HepG2 (cell line): Measurements from ENCODE around the gene IL1A. TPM values are rescaled to one million over a fixed set of nuclear protein-coding genes. Genes with fewer than 3 reads are reported as not detected.

Source experiments
- ARNTL ChIP-seq: sonication (generic); formaldehyde crosslinking; IDR thresholded peaks from 2 replicates; pipeline ENCODE4 v1.4.0; 2020; ENCODE audit warnings: mild to moderate bottlenecking, missing genetic modification reagents
- CBFB ChIP-seq: sonication (generic); formaldehyde crosslinking; IDR thresholded peaks from 2 replicates; pipeline ENCODE4 v1.4.0; 2020; ENCODE audit warnings: missing genetic modification reagents
- CHCHD3 ChIP-seq: sonication (generic); formaldehyde crosslinking; IDR thresholded peaks from 2 replicates; pipeline ENCODE4 v1.8.0; 2022; ENCODE audit warnings: mild to moderate bottlenecking, missing genetic modification reagents, moderate library complexity
- CREB1 ChIP-seq, 2 experiments: fragments of 450-650 bp in 1 of 2; IDR thresholded peaks; 2 replicates each; pipeline ENCODE4 v1.6.1; 2016 to 2017; ENCODE audit warnings: control low read depth in 1 of 2, mild to moderate bottlenecking in 1 of 2, missing compliant biosample characterization in 1 of 2, missing genetic modification characterization in 1 of 2
- CREM ChIP-seq, 2 experiments: sonication (generic) in 1 of 2; formaldehyde crosslinking in 1 of 2; IDR thresholded peaks; 2 replicates each; pipeline versions ENCODE4 v1.4.0 to v1.6.1; 2016 to 2020; ENCODE audit warnings: antibody characterized with exemption in 1 of 2, mild to moderate bottlenecking in 1 of 2, missing genetic modification reagents in 1 of 2
- FOSL2 ChIP-seq: sonication (generic); formaldehyde crosslinking; IDR thresholded peaks from 2 replicates; pipeline ENCODE4 v1.4.0; 2020; ENCODE audit warnings: missing genetic modification reagents
- GTF2F1 ChIP-seq: fragments of 150-350 bp; IDR thresholded peaks from 2 replicates; pipeline ENCODE4 v1.6.1; 2014; ENCODE audit warnings: low read length
- HOXA9 ChIP-seq: sonication (generic); formaldehyde crosslinking; IDR thresholded peaks from 2 replicates; pipeline ENCODE4 v1.8.1; 2022; ENCODE audit warnings: missing genetic modification reagents, mild to moderate bottlenecking, moderate library complexity, borderline replicate concordance
- MED8 ChIP-seq: sonication (generic); formaldehyde crosslinking; IDR thresholded peaks from 2 replicates; pipeline ENCODE4 v1.8.1; 2023; ENCODE audit warnings: mild to moderate bottlenecking, missing genetic modification reagents; ENCODE audit not compliant: insufficient replicate concordance
- MXI1 ChIP-seq: IDR thresholded peaks from 3 replicates; pipeline ENCODE4 v1.6.1; 2012; ENCODE audit warnings: low read depth, low read length, inconsistent platforms, borderline replicate concordance
- NCOA1 ChIP-seq: sonication (generic); formaldehyde crosslinking; IDR thresholded peaks from 2 replicates; pipeline ENCODE4 v1.9.0; 2021; ENCODE audit warnings: missing genetic modification reagents
- PRPF4 ChIP-seq: fragments of 200-400 bp; formaldehyde crosslinking; IDR thresholded peaks from 2 replicates; pipeline ENCODE4 v1.6.1; 2016; ENCODE audit warnings: low read length, low read depth; ENCODE audit not compliant: poor library complexity, severe bottlenecking
- RAD51 ChIP-seq: fragments of 450-650 bp; IDR thresholded peaks from 2 replicates; pipeline ENCODE4 v1.6.1; 2016; ENCODE audit warnings: borderline replicate concordance
- SMAD3 ChIP-seq: sonication (generic); formaldehyde crosslinking; IDR thresholded peaks from 2 replicates; pipeline ENCODE4 v1.4.0; 2020; ENCODE audit warnings: missing genetic modification reagents
- SMAD9 ChIP-seq: sonication (generic); formaldehyde crosslinking; IDR thresholded peaks from 2 replicates; pipeline ENCODE4 v1.5.1; 2020; ENCODE audit warnings: mild to moderate bottlenecking, missing genetic modification reagents
- SRSF4 ChIP-seq: fragments of 200-400 bp; formaldehyde crosslinking; IDR thresholded peaks from one replicate; pipeline ENCODE4 v1.6.1; 2018; ENCODE audit warnings: mild to moderate bottlenecking, low read depth, low read length, moderate library complexity; ENCODE audit not compliant: poor library complexity, severe bottlenecking
- TOPORS ChIP-seq: sonication (generic); formaldehyde crosslinking; IDR thresholded peaks from 2 replicates; pipeline ENCODE4 v1.8.0; 2023; ENCODE audit warnings: mild to moderate bottlenecking, missing genetic modification reagents
- TRIM24 ChIP-seq: sonication (generic); formaldehyde crosslinking; IDR thresholded peaks from 2 replicates; pipeline ENCODE4 v1.8.0; 2022; ENCODE audit warnings: mild to moderate bottlenecking, missing genetic modification reagents
- ZFAT ChIP-seq: sonication (generic); formaldehyde crosslinking; conservative IDR thresholded peaks from 2 replicates; pipeline ENCODE4 v1.8.1; 2023; ENCODE audit warnings: missing genetic modification reagents, inconsistent platforms
- ZNF564 ChIP-seq: sonication (generic); formaldehyde crosslinking; IDR thresholded peaks from 2 replicates; pipeline ENCODE4 v1.8.1; 2023; ENCODE audit warnings: mild to moderate bottlenecking, missing genetic modification reagents
- ZNF670 ChIP-seq: sonication (generic); formaldehyde crosslinking; IDR thresholded peaks from 2 replicates; pipeline ENCODE4 v1.8.0; 2022; ENCODE audit warnings: mild to moderate bottlenecking, missing genetic modification reagents, borderline replicate concordance
- ZNF776 ChIP-seq: sonication (generic); formaldehyde crosslinking; IDR thresholded peaks from 2 replicates; pipeline ENCODE4 v1.4.0; 2020; ENCODE audit warnings: mild to moderate bottlenecking, missing genetic modification reagents
- ZSCAN25 ChIP-seq: sonication (generic); formaldehyde crosslinking; IDR thresholded peaks from 2 replicates; pipeline ENCODE4 v1.8.0; 2022; ENCODE audit warnings: mild to moderate bottlenecking, missing genetic modification reagents
- polyA plus RNA-seq, 8 experiments: library from polyadenylated mRNA; depleted of rRNA in 3 of 8; stranded (reverse) in 7 of 8; unstranded in 1 of 8; fragments of >200 nt; fragmentation: Illumina TruSeq in 4 of 8; extraction: Trizol in 4 of 8; gene quantifications; 2 replicates each; pipeline versions ENCODE4 v1.2.1 to v1.2.3, GENCODE V29; 2011 to 2016; ENCODE audit warnings: low read depth in 4 of 8, missing spikeins in 1 of 8, mixed read lengths in 1 of 8; ENCODE audit not compliant: insufficient read depth in 1 of 8
- total RNA-seq, 5 experiments: library from RNA; depleted of rRNA; stranded (reverse); fragments of >200 nt; fragmentation: Illumina TruSeq; extraction: Trizol; gene quantifications; 2 replicates each; pipeline ENCODE4 v1.2.3, GENCODE V29; 2016; ENCODE audit warnings: low read depth in 1 of 5
- TF ChIP-seq, protein P1 (sequence below): sonication (generic); formaldehyde crosslinking; IDR thresholded peaks from 2 replicates; pipeline ENCODE4 v1.5.0; 2020; ENCODE audit warnings: missing genetic modification reagents, mild to moderate bottlenecking, borderline replicate concordance
- TF ChIP-seq, protein P2 (sequence below): sonication (generic); formaldehyde crosslinking; IDR thresholded peaks from 2 replicates; pipeline ENCODE4 v1.4.0; 2020; ENCODE audit warnings: mild to moderate bottlenecking, low read depth, missing genetic modification reagents
- TF ChIP-seq, protein P3 (sequence below): sonication (generic); formaldehyde crosslinking; conservative IDR thresholded peaks from 2 replicates; pipeline ENCODE4 v1.8.1; 2023; ENCODE audit warnings: missing genetic modification reagents
- TF ChIP-seq, protein P4 (sequence below): sonication (generic); formaldehyde crosslinking; IDR thresholded peaks from 2 replicates; pipeline ENCODE4 v1.8.1; 2023; ENCODE audit warnings: missing genetic modification reagents, mild to moderate bottlenecking, borderline replicate concordance

The IL1A gene
- total and polyA plus RNA-seq, 2 of the 13 experiments (the other 11 are each of a cell fraction or from before 2014, with no cell fraction given): not detected

DNA sequence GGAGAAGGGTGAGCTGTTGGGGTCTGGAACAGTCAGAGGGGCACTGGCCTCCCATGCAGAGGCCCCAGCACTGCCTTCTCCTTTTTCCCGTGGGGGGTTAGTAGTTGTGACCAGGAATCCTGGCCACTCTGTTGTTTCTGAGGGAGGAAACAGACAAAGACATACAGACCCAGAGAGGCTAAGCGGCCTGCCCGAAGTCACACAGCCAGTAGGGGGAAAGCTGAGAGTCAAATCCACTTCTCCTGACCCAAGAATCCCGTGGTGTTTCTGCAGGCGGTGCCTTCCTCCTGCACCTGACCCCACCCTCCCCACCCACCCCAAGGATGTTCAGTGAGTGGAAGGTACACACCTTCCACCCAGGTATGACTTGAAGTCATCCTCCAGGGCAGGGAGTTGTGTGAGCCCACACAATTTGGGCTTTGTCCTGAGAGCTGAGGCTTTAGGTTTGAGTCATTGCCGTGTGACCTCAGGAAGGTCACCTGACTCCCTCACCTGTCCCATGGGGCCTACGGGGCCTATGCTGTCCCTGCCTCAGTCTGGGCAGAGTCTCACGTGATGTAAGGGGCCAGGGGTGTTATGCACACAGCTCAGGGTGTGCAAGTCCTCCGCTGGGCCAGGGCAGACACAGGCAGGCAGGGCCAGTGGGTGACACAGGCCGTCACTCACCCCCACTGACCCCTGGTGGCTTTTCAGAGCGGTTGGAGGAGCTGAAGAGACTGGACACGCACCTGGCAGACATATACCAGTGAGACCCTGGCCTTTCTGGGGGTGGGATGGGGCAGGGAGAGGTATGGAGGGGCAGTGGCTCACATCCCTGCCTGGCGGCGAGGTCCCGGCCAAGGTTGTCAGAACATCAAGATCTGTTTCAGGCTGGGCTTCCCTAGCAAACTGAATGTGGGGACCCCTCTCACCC lies 58.5 kb downstream of the IL1A start (continued):
- TF ChIP-seq, protein P1, sequence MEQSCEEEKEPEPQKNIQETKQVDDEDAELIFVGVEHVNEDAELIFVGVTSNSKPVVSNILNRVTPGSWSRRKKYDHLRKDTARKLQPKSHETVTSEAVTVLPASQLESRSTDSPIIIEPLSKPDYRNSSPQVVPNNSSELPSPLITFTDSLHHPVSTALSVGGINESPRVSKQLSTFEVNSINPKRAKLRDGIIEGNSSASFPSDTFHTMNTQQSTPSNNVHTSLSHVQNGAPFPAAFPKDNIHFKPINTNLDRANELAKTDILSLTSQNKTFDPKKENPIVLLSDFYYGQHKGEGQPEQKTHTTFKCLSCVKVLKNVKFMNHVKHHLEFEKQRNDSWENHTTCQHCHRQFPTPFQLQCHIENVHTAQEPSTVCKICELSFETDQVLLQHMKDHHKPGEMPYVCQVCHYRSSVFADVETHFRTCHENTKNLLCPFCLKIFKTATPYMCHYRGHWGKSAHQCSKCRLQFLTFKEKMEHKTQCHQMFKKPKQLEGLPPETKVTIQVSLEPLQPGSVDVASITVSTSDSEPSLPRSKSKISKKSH (CRISPR knock-in tag): no peak
- TF ChIP-seq HOXA9 (CRISPR knock-in tag) (no peak), SMAD9 (CRISPR knock-in tag) (no peak), ZNF776 (CRISPR knock-in tag) (0 out of 2 replicates have a peak, but pooled peaks have one; percentile 54), MXI1 (no peak), TRIM24 (CRISPR knock-in tag) (no peak), TOPORS (no peak), MED8 (CRISPR knock-in tag) (no peak), ZFAT (no peak), FOSL2 (CRISPR knock-in tag) (peak; percentile 81), NCOA1 (CRISPR knock-in tag) (no peak), SRSF4 (no peak), ARNTL (CRISPR knock-in tag) (peak; percentile 16), CBFB (peak; percentile 55; the same call in 1 of the 2 replicates), CREB1 (IDR thresholded peaks at IDR 0.05) (no peak), CREB1 (CRISPR knock-in tag; IDR thresholded peaks at IDR 0.05) (no peak), RAD51 (peak; percentile 58), ZSCAN25 (no peak), SMAD3 (CRISPR knock-in tag) (no peak), ZNF564 (CRISPR knock-in tag) (no peak), ZNF670 (CRISPR knock-in tag) (no peak), CHCHD3 (CRISPR knock-in tag) (no peak), PRPF4 (no peak), GTF2F1 (no peak), CREM (IDR thresholded peaks at IDR 0.05) (no peak), CREM (CRISPR knock-in tag; IDR thresholded peaks at IDR 0.05) (no peak)
- TF ChIP-seq, protein P2, sequence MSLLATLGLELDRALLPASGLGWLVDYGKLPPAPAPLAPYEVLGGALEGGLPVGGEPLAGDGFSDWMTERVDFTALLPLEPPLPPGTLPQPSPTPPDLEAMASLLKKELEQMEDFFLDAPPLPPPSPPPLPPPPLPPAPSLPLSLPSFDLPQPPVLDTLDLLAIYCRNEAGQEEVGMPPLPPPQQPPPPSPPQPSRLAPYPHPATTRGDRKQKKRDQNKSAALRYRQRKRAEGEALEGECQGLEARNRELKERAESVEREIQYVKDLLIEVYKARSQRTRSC (CRISPR knock-in tag): no peak
- TF ChIP-seq, protein P3, sequence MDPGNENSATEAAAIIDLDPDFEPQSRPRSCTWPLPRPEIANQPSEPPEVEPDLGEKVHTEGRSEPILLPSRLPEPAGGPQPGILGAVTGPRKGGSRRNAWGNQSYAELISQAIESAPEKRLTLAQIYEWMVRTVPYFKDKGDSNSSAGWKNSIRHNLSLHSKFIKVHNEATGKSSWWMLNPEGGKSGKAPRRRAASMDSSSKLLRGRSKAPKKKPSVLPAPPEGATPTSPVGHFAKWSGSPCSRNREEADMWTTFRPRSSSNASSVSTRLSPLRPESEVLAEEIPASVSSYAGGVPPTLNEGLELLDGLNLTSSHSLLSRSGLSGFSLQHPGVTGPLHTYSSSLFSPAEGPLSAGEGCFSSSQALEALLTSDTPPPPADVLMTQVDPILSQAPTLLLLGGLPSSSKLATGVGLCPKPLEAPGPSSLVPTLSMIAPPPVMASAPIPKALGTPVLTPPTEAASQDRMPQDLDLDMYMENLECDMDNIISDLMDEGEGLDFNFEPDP (CRISPR knock-in tag): no peak
- TF ChIP-seq, protein P4, sequence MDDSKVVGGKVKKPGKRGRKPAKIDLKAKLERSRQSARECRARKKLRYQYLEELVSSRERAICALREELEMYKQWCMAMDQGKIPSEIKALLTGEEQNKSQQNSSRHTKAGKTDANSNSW (CRISPR knock-in tag): no peak
